Epithelial cell of prostate (primary cell): ENCODE results near the gene CDKAL1.
"Not testable (repeated sequence)": the region's sequence is repeated elsewhere in the genome, so short reads cannot be mapped to it uniquely, and the experiment has no call there.

Experiments used
- DNase-seq: peaks from one replicate; pipeline ENCODE4 v3.0.0-alpha.2; 2011; ENCODE audit warnings: low read depth, low spot score
- H3K27ac ChIP-seq: fragments of 450-650 bp; 2 replicates; pipeline ENCODE4 v1.5.1; 2017; ENCODE audit warnings: mild to moderate bottlenecking

The CDKAL1 gene

DNA sequence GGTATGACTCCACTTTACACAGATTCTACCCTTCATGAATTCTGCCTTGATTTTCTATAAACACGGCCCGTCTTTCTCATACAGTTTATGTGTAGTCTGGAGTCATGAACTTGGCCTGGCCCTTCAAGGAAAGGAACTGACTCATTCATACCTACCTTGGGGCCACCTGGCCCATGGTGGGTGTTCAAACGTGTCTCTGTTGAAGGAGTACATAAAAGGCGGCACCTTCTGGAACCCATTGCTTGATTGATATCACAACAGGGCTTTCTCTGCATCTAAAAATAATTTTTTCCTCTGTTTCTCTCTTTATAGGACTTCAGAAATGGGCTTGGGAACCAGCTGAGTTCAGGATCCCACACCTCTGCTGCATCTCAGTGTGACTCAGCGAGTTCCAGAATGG is 696.3 kb downstream of the CDKAL1 start:
- H3K27ac ChIP-seq = peak overlapping the region; percentile 98
- peak; percentile 45 for DNase-seq

DNA sequence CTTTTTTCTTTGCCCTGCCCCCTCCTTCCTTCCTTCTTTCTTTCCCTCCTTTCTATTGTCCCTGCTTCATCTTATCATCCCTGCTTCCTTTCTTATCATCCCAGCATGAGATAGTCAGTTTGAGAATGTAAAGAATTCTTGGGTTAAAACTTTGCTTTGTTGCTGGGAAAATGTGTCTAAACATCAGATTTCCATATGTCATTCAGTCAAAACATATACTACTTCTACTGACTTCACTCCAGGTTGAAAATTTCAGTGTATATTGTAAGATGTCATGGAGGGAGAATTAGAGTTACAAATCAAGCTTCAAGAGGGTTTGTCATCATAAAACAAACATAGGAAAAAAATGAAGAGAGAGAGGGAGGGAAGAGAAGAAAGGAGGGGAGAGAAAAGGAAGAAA is 700.9 kb downstream of the CDKAL1 start:
- DNase-seq = no peak
- H3K27ac ChIP-seq = no peak overlapping the region

DNA sequence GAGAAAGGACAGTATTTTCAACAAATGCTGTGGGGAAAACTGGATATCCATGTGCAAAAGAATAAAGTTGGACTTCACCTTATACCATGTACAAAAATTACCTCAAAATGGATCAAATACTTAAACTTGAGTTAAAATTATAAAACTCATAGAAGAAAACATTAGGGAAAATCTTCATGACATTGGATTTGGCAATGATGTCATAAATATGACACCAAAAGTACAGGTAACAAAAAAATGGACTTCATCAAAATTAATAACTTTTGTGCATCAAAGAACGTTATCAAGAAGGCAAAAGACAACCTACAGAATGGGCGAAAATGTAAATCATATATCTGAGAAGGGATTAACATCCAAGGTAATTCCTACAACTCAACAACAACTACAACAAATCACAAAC is 704.0 kb downstream of the CDKAL1 start:
- no peak for DNase-seq
- no peak overlapping the region for H3K27ac ChIP-seq

DNA sequence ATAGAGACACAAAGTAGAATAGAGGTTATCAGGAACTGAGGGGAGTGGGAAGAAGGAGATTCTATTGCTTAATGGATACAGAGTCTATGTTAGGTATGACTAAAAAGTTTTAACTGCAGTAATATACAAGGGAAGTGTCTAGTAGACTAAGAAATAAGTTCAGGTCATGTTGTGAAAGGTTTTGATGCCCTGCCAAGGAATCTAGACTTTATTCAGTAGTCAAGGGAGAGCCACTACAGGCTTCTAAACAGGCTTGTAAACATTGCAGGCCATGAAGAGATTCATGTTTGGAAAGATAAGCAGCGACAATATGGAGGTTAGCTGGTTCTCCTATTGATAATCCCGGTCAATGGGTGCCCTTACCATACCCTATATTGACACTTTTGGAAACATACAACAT is 706.5 kb downstream of the CDKAL1 start:
- H3K27ac ChIP-seq = no peak overlapping the region
- no peak for DNase-seq

- no peak overlapping the region for H3K27ac ChIP-seq
- DNase-seq = no peak
Measured at GRCh38 chr6:21241231-21242130, 707.2 kb downstream of the CDKAL1 start.

DNA sequence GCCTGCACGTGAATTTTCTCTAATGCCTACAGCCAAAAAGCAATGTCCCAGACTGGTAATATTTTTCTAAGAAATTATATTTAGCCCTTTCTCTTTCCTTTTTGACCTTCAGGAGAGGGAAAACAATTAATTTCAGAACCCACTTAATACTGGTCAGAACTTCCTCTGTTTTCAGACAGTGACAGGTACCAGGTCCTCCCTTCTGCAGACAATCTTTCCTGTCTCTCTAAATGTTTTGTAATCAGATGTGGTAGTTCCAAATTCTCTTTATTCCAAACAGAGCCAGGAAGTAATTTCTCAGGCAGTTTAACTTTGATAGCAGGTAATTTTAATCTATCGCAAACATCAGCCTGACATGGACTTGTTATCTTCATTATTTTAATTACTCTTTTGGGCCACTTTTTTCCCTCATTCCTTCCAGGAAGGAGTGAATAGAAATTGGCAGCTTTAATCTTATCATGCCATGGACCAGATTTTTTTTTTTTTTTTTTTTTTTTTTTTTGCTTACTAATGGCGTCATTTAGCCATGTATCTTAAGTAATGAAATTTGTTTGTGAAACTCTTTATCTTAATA is 710.7 kb downstream of the CDKAL1 start:
- H3K27ac ChIP-seq = no peak overlapping the region
- DNase-seq = no peak

GRCh38 chr6:21245488-21245887 is 711.2 kb downstream of the CDKAL1 start:
- no peak for DNase-seq
- no peak overlapping the region for H3K27ac ChIP-seq

DNA sequence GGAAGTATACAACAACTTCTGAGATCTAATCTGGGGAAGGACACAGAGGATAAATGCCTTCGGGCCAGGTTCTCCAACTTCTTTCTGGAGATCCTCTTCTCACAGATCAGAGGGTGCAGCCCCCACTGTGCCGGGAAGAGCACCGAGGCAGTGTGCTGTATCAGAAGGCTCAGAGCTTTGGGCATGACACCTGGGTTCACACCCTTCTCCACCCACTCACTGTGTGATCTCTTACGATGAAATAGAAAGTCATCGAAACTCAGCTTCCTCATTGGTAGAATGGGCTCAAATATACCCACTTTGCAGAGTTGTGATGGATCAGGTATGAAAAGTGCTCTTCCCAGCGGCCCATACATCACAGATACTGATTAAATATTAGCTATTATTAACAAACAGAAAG is 711.8 kb downstream of the CDKAL1 start:
- DNase-seq = no peak
- H3K27ac ChIP-seq = no peak overlapping the region

GRCh38 chr6:21254460-21254859 is 720.2 kb downstream of the CDKAL1 start:
- H3K27ac ChIP-seq, DNase-seq: not testable (repeated sequence)

- DNase-seq = no peak
- no peak overlapping the region for H3K27ac ChIP-seq
Measured at GRCh38 chr6:21256197-21256596, 721.9 kb downstream of the CDKAL1 start.

DNA sequence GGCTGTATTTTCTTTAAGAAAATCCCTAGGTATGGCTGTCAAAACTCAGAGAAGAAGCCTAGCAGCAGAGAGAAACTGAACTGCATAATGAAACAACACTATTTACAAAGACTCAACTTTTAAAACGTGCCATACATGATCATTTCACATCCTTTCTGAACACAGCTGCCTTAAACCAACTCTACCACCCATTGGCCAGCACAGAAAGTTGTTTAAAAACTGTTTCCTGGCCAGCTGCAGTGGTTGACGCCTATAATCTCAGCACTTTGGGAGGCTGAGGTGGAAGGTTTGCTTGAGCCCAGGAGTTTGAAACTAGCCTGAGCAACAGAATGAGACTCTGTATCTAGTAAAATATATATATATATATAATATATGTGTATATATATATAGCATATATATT is 722.9 kb downstream of the CDKAL1 start:
- DNase-seq = no peak
- no peak overlapping the region for H3K27ac ChIP-seq

DNA sequence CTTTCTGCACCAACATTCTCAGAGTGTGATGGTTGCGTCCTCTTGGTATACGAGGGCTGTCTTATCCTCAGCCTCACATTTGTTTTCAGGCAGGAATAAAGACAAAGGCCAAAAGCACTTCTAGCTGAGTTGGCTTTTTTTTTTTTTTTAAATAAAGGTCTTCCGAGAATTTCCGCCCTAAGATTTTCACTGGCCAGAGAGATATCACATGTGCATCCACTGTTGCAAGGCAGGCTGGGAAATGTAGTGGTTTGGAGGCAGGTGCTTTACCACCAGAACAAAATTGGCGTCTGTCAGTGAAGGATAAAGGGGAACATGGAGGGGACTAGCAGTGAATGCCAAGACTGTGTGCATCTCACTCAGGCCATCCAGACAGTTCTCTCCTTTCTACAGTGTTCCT is 724.4 kb downstream of the CDKAL1 start:
- DNase-seq = no peak
- H3K27ac ChIP-seq = no peak overlapping the region

DNA sequence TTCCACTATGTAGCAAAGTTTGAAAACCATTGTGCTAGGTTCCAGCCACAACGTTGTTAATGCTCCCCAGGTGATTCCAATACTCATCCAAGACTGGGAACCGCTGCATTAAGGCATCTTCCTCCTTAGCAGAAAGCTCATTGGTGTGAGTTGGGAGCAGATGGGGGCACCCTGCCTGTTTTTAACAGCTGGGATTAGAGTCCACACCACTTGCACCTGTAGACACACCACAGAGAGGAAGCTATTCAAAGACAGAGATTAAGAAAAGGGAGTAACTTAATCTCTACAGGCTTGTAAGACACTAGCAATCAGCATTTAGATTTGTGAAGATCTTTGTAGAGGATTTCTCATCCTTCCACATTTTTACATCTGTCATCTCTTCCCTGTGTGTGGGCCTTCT is 725.4 kb downstream of the CDKAL1 start:
- H3K27ac ChIP-seq = no peak overlapping the region
- DNase-seq = no peak

GRCh38 chr6:21262504-21262903 is 728.2 kb downstream of the CDKAL1 start:
- no peak overlapping the region for H3K27ac ChIP-seq
- no peak for DNase-seq

DNA sequence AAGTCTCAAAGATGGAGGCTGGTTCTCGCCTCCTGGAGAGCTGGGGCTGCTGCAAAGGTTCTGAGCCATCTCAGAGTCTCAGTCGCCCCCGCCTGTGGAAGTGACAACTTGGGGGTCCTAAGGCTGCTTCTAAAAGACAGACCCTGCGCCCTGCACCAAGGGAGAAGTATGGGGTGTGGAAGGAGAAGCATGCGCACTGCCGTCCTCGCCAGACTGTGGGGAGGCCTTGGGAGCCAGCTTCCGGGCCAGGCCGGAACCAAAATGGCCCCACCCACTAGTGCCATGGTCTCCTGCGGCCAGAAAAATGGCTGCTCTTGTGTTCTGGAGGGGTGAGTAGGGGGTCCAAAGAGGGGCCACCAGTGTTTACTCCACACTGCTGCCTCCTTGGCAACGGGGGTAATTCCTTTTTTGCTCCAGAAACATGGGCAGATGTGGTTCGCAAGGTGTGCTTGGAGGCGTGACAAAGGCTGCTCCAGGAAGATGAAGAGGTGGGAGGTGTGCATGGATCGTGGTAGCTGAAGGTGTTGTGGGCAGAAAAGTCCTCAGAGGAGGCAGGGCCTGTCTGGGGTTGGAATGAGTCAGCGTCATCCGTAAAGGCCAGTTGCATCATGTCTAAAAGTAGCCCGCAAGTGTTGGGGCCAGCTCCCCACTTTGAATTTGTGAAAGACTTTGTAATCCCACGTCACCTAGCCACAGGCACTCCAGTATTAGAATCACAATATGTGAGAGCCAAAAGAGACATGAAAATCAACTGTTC is 729.5 kb downstream of the CDKAL1 start:
- H3K27ac ChIP-seq = peak overlapping the region; percentile 93
- peak; percentile 97 for DNase-seq

DNA sequence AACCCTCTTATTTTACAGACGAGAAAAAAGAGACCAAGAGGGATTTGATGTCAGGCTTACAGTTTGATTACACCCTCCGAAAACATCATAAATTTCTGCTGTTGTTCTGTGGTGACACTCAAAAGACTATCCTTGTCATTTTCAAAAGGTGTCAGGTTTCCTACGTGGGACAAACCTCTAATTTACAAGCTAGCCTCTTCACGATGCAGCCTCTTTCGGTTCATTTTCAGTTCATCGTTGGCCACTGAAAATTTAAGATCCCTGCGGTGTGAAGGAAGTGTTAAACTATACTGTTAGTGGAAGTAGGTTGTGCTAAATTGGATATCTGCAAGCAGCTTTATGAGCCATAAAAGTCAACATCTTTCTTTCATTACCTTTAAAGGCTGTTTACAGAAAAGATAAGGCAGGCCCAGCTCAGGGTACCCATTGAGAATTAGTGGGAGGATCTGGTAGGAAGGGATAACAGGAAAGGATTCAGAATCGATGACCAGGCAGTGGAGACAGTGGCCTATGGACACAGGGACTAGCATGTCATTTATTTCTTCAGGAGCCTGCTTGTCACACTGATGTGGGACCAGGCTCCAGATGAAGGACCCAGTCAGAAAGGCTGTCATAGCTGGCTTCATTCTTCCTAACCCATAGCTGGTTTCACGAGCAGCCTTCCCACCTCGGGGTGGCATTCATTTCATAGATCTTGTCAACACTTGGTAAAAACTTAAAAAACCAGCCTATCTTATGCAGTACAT is 730.2 kb downstream of the CDKAL1 start:
- peak; percentile 20 for DNase-seq
- H3K27ac ChIP-seq = peak overlapping the region; percentile 93

DNA sequence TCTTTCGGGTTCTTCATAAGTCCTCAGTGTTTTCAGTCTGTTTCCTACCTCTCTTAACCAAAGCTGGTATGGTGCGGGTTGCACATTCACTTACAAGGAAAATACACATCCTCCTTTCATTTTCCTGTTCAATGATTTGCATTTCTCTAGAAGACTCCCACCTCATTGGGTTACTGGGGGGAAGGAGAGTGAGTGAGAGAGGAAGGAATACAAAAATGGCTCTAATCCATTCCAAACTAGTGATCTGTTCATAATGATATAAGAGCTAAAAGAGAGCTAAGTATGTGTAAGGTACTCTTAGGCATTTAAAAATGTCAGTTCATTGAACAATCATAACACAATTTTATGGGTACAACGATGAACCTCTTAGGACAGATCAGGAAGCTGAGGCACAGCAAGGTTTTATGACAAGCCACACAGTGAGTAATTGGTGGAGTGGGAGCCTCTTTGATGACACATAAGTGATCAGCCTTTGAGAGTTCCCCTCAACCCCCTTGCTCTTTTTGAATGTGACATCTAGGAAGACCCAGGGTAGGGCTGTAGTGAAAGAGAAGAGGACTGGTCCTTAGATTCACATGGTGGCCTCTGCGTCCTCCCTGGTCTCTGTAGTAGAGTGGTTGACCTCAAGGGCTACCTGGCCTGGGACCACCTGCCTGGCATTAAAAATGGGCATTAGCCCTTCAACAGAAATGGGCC is 730.9 kb downstream of the CDKAL1 start:
- DNase-seq = peak; percentile 34
- H3K27ac ChIP-seq = peak overlapping the region; percentile 93

DNA sequence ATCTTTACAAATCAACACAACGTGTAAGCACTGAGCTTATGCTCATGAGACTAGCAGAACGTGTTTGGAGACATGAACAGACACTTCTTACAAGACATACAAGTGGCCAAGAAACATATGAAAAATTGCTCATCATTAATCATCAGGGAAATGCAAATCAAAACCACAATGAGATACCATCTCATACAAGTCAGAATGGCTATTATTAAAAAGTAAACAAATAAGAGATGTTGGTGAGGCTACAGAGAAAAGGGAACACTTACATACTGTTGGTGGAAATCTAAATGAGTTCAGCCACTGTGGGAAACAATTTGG is 731.4 kb downstream of the CDKAL1 start:
- DNase-seq = peak; percentile 97
- H3K27ac ChIP-seq = peak overlapping the region; percentile 93

DNA sequence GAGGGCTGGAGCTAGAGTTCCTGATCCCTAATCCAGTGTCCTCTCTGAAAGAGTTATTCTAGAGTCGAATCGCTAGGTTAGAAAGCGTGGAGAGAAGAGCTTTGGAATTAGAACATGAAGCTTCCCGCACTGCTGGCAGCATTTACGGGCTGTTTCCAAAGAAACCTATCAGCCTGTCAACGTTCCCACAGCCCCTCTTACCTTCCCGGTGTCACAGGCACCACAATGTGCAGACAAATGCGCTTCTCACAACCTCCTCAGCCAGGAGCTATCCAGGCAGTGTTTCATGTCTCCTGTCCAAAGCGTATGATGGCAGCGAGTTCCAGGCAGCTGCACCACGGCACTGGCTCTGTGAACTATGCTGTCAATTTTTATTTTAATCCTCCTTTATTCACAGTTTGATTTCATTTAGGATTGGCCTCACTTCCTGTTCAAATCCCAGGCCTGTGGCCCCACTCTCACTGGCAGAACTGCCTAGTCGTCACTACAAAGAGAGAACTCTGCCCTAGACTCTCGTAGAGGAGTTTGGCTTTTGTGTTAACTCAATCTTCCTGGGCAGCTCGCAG is 736.5 kb downstream of the CDKAL1 start:
- DNase-seq = no peak
- H3K27ac ChIP-seq = no peak overlapping the region
